ENCODE measurements around the gene PRR12.
A peak's percentile ranks its signal among the peaks of the same experiment; 100 is the strongest.
"Not testable (repeated sequence)": the region's sequence is repeated elsewhere in the genome, so short reads cannot be mapped to it uniquely, and the experiment has no call there.

PRR12 gene

GRCh38 chr19:49629659-49630058 is 38.7 kb downstream of the PRR12 start:
- H3K4me3 Mint-ChIP-seq = no peak overlapping the region
- no peak for DNase-seq
- no peaks in the 10 kb centered on the region for H3K9me3 Mint-ChIP-seq
- H3K27me3 Mint-ChIP-seq = no peaks in the 10 kb centered on the region
- ATAC-seq (replicated peaks) = no peak
- H3K27ac Mint-ChIP-seq = no peak overlapping the region
- peaks cover 0 to 4% of the 10 kb centered on the region in 2 donors for H3K4me1 Mint-ChIP-seq
- H3K36me3 Mint-ChIP-seq = peaks cover 17 to 35% of the 10 kb centered on the region in 2 donors

DNA sequence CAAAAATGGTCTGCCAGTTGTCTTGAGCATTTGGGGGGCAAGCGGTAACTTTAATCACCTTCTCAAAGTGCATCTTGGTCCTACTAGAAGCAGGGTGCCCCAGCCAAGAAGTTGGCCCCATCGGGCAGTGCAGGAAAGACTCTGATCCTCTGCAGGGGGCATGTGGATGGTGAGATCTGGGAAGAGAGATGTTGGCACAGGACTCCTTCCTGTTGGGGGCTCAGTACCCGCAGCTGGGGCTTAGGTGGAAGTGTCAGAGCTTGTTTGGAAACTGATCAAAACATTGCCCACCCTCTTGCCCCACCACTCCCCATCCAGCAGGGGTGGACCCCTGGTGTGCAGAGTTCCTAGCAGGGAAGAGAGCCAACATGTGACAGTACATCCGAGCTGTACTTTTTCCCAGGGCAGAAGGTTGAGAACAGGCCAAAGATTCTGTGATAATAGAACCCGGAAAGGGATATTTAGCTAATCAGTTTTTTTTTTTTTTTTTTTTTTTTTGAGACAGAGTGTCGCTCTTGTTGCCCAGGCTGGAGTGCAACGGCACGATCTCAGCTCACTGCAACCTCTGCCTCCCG is 40.1 kb downstream of the PRR12 start:
- H3K4me3 Mint-ChIP-seq = no peak overlapping the region
- no peaks in the 10 kb centered on the region for H3K9me3 Mint-ChIP-seq
- H3K27me3 Mint-ChIP-seq = no peaks in the 10 kb centered on the region
- DNase-seq (no peak), ATAC-seq (replicated peaks) (no peak)
- H3K27ac Mint-ChIP-seq = peak overlapping the region; percentile 59
- peaks cover 11 to 26% of the 10 kb centered on the region in 2 donors for H3K36me3 Mint-ChIP-seq
- H3K4me1 Mint-ChIP-seq = peaks cover 0 to 7% of the 10 kb centered on the region in 2 donors

DNA sequence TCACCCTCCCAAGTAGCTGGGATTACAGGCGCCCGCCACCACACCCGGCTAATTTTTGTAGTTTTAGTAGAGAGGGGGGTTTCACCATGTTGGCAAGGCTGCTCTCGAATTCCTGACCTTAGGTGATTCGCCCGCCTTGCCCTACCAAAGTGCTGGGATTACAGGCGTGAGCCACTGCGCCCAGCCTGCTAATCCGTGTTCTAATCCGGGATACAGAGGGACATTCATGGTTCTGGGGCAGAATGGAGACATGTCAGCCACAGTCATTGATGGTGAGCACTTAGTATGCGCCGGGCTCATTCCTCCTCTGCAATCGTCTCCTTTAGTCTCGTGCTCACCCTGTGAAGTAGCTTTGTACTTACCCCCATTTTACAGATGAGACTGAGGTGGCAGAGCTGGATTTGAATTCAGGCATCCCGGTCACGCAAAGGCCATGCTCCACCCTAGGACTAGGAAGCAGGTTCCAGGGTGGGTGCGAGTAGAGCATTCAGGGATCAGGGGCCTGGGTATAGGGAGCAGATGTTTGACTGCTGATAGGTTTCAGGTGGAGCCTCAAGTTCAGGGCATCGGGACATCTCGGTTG is 40.7 kb downstream of the PRR12 start:
- no peak for DNase-seq
- H3K27ac Mint-ChIP-seq = peak overlapping the region; percentile 47
- ATAC-seq (replicated peaks) = no peak
- peaks cover 0 to 7% of the 10 kb centered on the region in 2 donors for H3K4me1 Mint-ChIP-seq
- no peak overlapping the region for H3K4me3 Mint-ChIP-seq
- H3K9me3 Mint-ChIP-seq = no peaks in the 10 kb centered on the region
- H3K27me3 Mint-ChIP-seq = no peaks in the 10 kb centered on the region
- peaks cover 11 to 21% of the 10 kb centered on the region in 2 donors for H3K36me3 Mint-ChIP-seq

GRCh38 chr19:49632576-49632975 is 41.6 kb downstream of the PRR12 start:
- Mint-ChIP-seq H3K36me3 (peaks cover 5 to 12% of the 10 kb centered on the region in 2 donors), H3K4me3 (no peak overlapping the region), H3K27me3 (no peaks in the 10 kb centered on the region), H3K27ac (peak overlapping the region; percentile 70), H3K9me3 (no peaks in the 10 kb centered on the region), H3K4me1 (peaks cover under 1 to 7% of the 10 kb centered on the region in 2 donors)
- ATAC-seq (replicated peaks) (no peak), DNase-seq (no peak)

- H3K9me3 Mint-ChIP-seq; H3K27ac Mint-ChIP-seq; H3K36me3 Mint-ChIP-seq; DNase-seq; H3K4me3 Mint-ChIP-seq; H3K27me3 Mint-ChIP-seq; ATAC-seq (replicated peaks): not testable (repeated sequence)
- peaks cover 8 to 10% of the 10 kb centered on the region in 2 donors for H3K4me1 Mint-ChIP-seq
Measured at GRCh38 chr19:49633273-49633672, 42.3 kb downstream of the PRR12 start.

DNA sequence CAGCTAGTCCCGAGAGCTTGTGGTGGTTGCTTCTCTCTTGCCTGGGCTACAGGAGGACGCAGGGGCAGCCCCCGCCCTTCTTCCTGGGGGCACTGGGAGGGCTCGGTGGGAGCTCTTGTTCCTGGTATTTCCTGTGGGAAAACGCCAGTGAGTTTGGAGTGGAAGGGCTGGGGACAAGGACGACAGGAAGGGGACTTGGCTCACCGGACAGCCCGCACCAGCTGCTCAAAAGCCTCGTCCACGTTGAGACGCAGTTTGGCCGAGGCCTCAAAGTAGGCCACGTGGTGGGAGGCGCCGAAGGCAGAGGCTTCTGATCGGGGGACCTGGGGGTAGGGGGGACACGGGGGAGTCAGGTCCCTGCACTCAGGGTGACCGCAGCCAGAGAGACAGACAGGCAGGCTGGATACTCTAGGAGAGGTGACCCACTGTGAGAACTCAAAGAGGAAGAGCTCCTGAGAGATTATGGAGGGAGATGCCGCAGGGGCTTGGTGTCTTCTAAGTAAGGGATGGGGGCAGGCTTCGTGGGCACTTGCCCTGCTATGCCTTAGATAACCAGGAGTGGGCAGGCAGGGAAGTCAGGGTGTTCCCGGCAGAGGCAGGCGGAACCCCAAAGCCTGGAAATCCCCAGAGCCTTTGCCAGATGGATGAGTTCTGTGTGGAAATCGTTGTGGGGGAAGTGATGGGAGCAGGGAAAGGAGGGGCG is 44.7 kb downstream of the PRR12 start:
- ATAC-seq (replicated peaks) (no peak), DNase-seq (no peak)
- Mint-ChIP-seq H3K4me1 (peaks cover 23 to 26% of the 10 kb centered on the region in 2 donors), H3K36me3 (peaks cover 0 to 2% of the 10 kb centered on the region in 2 donors), H3K4me3 (no peak overlapping the region), H3K9me3 (no peaks in the 10 kb centered on the region), H3K27ac (peak overlapping the region; percentile 32), H3K27me3 (no peaks in the 10 kb centered on the region)

GRCh38 chr19:49636233-49636932 is 45.4 kb downstream of the PRR12 start:
- Mint-ChIP-seq H3K27ac (peak overlapping the region; percentile 32), H3K27me3 (no peaks in the 10 kb centered on the region), H3K4me1 (peaks cover 22 to 30% of the 10 kb centered on the region in 2 donors), H3K9me3 (no peaks in the 10 kb centered on the region), H3K4me3 (no peak overlapping the region), H3K36me3 (peaks cover 0 to 5% of the 10 kb centered on the region in 2 donors)
- ATAC-seq (replicated peaks) = no peak
- DNase-seq = no peak

DNA sequence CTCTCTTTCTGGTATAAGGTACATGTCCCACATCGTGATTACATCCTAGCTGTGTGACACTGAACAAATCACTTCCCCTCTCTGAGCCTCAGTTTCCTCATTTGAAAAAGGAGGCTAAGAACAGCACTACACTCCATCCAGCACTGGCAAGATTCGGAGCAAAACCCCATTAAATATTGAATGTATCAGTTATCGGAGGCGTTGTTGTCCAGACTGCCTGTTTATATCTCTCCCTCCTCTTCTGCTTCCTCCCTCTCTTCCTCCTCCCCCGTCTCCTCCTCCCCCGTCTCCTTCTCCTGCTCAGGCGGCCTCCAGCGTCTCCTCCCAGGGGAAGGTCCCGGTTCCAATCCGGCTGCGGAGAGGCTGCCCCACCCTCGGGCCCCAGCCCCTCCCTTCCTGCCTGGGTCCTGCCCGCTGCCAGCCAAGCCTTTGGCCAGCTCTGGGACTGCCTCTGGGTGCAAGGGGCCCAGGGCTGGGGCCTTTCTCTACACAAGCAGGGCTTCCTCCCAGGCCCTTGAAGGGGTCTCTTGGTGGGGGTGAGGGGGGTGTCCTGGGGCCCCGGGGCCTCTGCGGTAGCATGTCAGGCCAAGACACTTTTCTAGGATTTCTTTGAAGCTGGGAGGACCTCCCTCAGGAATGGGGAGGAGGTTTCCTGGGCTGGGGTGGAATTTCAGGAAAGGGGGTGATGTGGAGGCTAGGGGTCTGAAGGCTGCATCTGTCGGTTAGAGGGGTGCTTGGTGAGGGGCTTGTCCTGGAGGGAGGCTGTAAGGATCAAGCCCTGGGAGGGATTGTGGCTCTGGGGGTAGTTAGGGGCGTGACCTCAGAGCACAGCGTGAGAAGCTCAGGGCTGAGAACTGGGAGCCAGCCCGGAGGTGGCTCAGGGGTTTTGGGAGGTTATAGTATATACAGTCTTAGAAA is 47.1 kb downstream of the PRR12 start:
- H3K27ac Mint-ChIP-seq = peak overlapping the region; percentile 87
- peaks cover 4 to 10% of the 10 kb centered on the region in 2 donors for H3K36me3 Mint-ChIP-seq
- H3K27me3 Mint-ChIP-seq = no peaks in the 10 kb centered on the region
- peak overlapping the region; percentile 61 to 80 for H3K4me3 Mint-ChIP-seq
- ATAC-seq (replicated peaks) = no peak
- peaks cover 28 to 37% of the 10 kb centered on the region in 2 donors for H3K4me1 Mint-ChIP-seq
- H3K9me3 Mint-ChIP-seq = no peaks in the 10 kb centered on the region
- no peak for DNase-seq

DNA sequence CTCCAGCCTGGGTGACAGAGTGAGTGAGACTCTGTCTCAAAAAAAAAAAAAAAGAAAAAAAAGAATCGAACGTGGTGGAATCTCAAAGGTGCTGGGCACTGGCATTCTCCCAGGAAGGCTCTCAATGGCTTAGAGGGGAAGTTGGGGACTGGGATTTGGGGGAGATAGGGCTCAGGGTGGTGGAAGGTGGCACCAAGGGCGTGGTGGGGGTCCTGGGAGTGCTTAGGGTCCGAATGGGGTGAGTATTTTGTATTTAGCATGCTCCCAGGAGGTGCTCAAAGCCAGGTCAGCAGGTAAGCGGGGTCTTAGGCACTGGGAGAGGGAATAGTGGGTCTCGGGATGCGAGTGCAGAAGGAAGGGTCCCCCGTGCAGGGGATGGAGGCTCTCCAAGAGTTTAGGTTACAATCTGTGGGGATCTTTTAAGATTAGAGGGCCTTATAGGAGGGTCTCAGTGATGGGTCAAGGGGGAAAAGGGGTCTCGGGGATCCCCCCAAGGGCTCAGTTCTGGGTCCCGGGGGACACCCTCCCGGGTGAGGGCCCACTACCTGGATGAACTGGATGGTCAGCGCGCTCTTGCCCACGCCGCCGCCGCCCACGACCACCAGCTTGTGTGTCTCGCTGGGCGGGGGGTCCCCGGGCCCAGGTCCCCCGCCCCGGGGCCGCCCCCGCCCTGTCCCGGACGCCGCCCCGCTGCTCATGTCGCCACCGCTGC is 48.6 kb downstream of the PRR12 start:
- peak overlapping the region; percentile 95 to 98 for H3K4me3 Mint-ChIP-seq
- H3K9me3 Mint-ChIP-seq = no peaks in the 10 kb centered on the region
- DNase-seq (no peak), ATAC-seq (replicated peaks) (no peak)
- H3K27me3 Mint-ChIP-seq = no peaks in the 10 kb centered on the region
- H3K27ac Mint-ChIP-seq = peak overlapping the region; percentile 88
- peaks cover 40 to 49% of the 10 kb centered on the region in 2 donors for H3K4me1 Mint-ChIP-seq
- peaks cover 9 to 20% of the 10 kb centered on the region in 2 donors for H3K36me3 Mint-ChIP-seq

- H3K27me3 Mint-ChIP-seq = no peaks in the 10 kb centered on the region
- peaks cover 13 to 24% of the 10 kb centered on the region in 2 donors for H3K36me3 Mint-ChIP-seq
- ATAC-seq (replicated peaks) (peak; percentile 72 to 73), DNase-seq (peak; percentile 99)
- no peaks in the 10 kb centered on the region for H3K9me3 Mint-ChIP-seq
- H3K4me3 Mint-ChIP-seq = peak within 1 kb of the TSS; percentile 95 to 98
- H3K4me1 Mint-ChIP-seq = peaks cover 43 to 54% of the 10 kb centered on the region in 2 donors
- H3K27ac Mint-ChIP-seq = peak within 1 kb of the TSS; percentile 99
Measured at GRCh38 chr19:49640113-49640898, 49.3 kb downstream of the PRR12 start, which contains the start of gene RRAS. TSS of gene RRAS (minus strand) at chr19:49640143. CDS start at chr19:49640098, 45 bp downstream.

- Mint-ChIP-seq H3K4me1 (peaks cover 53 to 67% of the 10 kb centered on the region in 2 donors), H3K27ac (peak within 1 kb of the TSS; percentile 99), H3K9me3 (no peaks in the 10 kb centered on the region), H3K36me3 (peaks cover 29 to 40% of the 10 kb centered on the region in 2 donors), H3K4me3 (peak within 1 kb of the TSS; percentile 95 to 98), H3K27me3 (no peaks in the 10 kb centered on the region)
- DNase-seq (peak; percentile 100), ATAC-seq (replicated peaks) (peak; percentile 72 to 75)
Measured at GRCh38 chr19:49641688-49642491, 50.9 kb downstream of the PRR12 start, which contains the start of gene SCAF1. TSS of gene SCAF1 (plus strand) at chr19:49642209. CDS start at chr19:49645027, 2,818 bp downstream.

Data from stimulated activated naive B cell treated with anti-CD40 and anti-IgM and Interleukin-4, amounts not matched to agents 10 μg/mL and 1 μg/mL and 100 μg/mL, for 72 hours (primary cell).